ENCODE data around the gene CASP9. TPM values are rescaled to one million over a fixed set of nuclear protein-coding genes. Genes with fewer than 3 reads are reported as not detected.
A peak's percentile ranks its signal among the peaks of the same experiment; 100 is the strongest.
"Not testable (repeated sequence)": the region's sequence is repeated elsewhere in the genome, so short reads cannot be mapped to it uniquely, and the experiment has no call there.

The CASP9 gene
- total and polyA plus RNA-seq, 2 of the 13 experiments (the other 11 are each of a cell fraction or from before 2014, with no cell fraction given), result 8.5 to 11.5 TPM

DNA sequence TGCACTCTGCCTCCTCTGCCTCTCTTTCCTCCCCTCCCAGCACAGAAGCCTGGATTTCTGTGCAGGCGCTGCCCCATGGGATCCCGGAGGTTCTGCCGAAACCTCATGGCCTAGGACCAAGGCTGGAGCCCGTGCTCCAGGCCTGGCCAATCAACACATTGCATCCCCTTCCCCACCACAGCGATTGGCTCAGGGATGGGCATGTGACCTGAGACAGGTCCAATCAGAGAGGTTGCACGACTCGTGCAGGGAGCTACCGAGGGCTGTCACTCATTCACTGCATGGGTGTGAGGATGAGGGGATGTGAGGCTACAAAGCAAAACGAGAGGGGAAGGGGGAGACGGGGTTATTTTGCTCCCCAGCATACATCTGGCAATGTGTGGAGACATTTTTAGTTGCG is 51.4 kb downstream of the CASP9 start:
- FAIRE-seq, result no peak
- Histone ChIP-seq H2AFZ (ENCODE audit: low read length) (no peak overlapping the region), H3K4me3 (replicated peaks in 1 of 3; ENCODE audit: insufficient read depth in 1 of 3, low read depth in 2 of 3, low read length in 3 of 3) (no peak overlapping the region), H3K9ac (ENCODE audit: insufficient read depth, low read depth, low read length) (no peak overlapping the region), H3K4me2 (ENCODE audit: low read depth, low read length) (no peak overlapping the region), H3K27ac (ENCODE audit: extremely low read length, insufficient read depth, low read length) (no peak overlapping the region), H3K9me3 (ENCODE audit: low read length) (no peaks in the 10 kb centered on the region), H3K27me3 (ENCODE audit: control insufficient read depth in 1 of 2, insufficient read depth in 2 of 2, low read length in 2 of 2) (peaks cover 0 to 5% of the 10 kb centered on the region in 2 experiments; a peak in 2 of 5 replicates), H3K79me2 (ENCODE audit: insufficient read depth, low read length) (no peaks in the 10 kb centered on the region), H4K20me1 (ENCODE audit: insufficient read depth, low read length) (no peaks in the 10 kb centered on the region), H3K4me1 (ENCODE audit: insufficient read depth, low read length) (no peaks in the 10 kb centered on the region), H3K36me3 (replicated peaks in 1 of 2; ENCODE audit: control insufficient read depth in 1 of 2, insufficient read depth in 2 of 2, low read length in 2 of 2) (no peaks in the 10 kb centered on the region)
- ATAC-seq, result peak; percentile 36; the same call in 2 of the 3 replicates
- in situ Hi-C loops (cut with HindIII; ENCODE audit: extremely low pct_ligation_motif_present, low pct_unique_long_range_greater_than_20kb), result no loop called here
- intact Hi-C loops (cut with micrococcal nuclease; ENCODE audit: unreplicated experiment), result no loop called here
- no TSS peak for BruUV-seq (replicated peaks)
- ChIA-PET CTCF (ENCODE audit: low intra/inter-chr PET ratio, low total read pairs) (no interaction called here), POLR2A (no interaction called here)
- DNase-seq (ENCODE audit: low spot score), result no peak
- TF ChIP-seq CBFB (CRISPR knock-in tag; IDR thresholded peaks at IDR 0.05) (no peak), NONO (IDR thresholded peaks at IDR 0.05) (no peak), NONO (CRISPR knock-in tag; conservative IDR thresholded peaks at IDR 0.05) (no peak), NFYB (CRISPR knock-in tag; IDR thresholded peaks at IDR 0.05) (peak; percentile 77), ZNF441 (CRISPR knock-in tag; IDR thresholded peaks at IDR 0.05; ENCODE audit: borderline replicate concordance) (no peak), MZF1 (CRISPR knock-in tag; IDR thresholded peaks at IDR 0.05; ENCODE audit: borderline replicate concordance) (no peak), NFYC (CRISPR knock-in tag; IDR thresholded peaks at IDR 0.05) (peak; percentile 79), USF2 (IDR thresholded peaks at IDR 0.05; ENCODE audit: low read depth, low read length) (peak; percentile 27; the same call in 1 of the 2 replicates), USF2 (CRISPR knock-in tag; IDR thresholded peaks at IDR 0.05; ENCODE audit: borderline replicate concordance) (peak; percentile 67; the same call in 1 of the 2 replicates)
- TF ChIP-seq, protein P1, sequence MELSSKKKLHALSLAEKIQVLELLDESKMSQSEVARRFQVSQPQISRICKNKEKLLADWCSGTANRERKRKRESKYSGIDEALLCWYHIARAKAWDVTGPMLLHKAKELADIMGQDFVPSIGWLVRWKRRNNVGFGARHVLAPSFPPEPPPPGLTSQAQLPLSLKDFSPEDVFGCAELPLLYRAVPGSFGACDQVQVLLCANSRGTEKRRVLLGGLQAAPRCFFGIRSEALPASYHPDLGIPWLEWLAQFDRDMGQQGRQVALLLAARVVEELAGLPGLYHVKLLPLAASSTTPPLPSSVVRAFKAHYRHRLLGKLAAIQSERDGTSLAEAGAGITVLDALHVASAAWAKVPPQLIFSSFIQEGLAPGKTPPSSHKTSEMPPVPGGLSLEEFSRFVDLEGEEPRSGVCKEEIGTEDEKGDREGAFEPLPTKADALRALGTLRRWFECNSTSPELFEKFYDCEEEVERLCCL (CRISPR knock-in tag; IDR thresholded peaks at IDR 0.05; ENCODE audit: borderline replicate concordance), result no peak
- TF ChIP-seq, protein P2, sequence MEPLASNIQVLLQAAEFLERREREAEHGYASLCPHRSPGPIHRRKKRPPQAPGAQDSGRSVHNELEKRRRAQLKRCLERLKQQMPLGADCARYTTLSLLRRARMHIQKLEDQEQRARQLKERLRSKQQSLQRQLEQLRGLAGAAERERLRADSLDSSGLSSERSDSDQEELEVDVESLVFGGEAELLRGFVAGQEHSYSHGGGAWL (CRISPR knock-in tag; IDR thresholded peaks at IDR 0.05), result no peak
- WGBS (ENCODE audit: low lambda C conversion rate), result 46% methylated on average over 10 of the region's 11 CpGs

- POLR2A ChIA-PET; ATAC-seq; H3K9me3 ChIP-seq (ENCODE audit: low read length); H4K20me1 ChIP-seq (ENCODE audit: insufficient read depth, low read length); intact Hi-C loops (cut with micrococcal nuclease; ENCODE audit: unreplicated experiment); CTCF ChIA-PET (ENCODE audit: low intra/inter-chr PET ratio, low total read pairs); FAIRE-seq; H3K4me2 ChIP-seq (ENCODE audit: low read depth, low read length); in situ Hi-C loops (cut with HindIII; ENCODE audit: extremely low pct_ligation_motif_present, low pct_unique_long_range_greater_than_20kb); H3K79me2 ChIP-seq (ENCODE audit: insufficient read depth, low read length); H3K9ac ChIP-seq (ENCODE audit: insufficient read depth, low read depth, low read length); H3K27me3 ChIP-seq (ENCODE audit: control insufficient read depth in 1 of 2, insufficient read depth in 2 of 2, low read length in 2 of 2); BruUV-seq (replicated peaks); H3K36me3 ChIP-seq (replicated peaks in 1 of 2; ENCODE audit: control insufficient read depth in 1 of 2, insufficient read depth in 2 of 2, low read length in 2 of 2); H3K4me1 ChIP-seq (ENCODE audit: insufficient read depth, low read length); H3K27ac ChIP-seq (ENCODE audit: extremely low read length, insufficient read depth, low read length); H2AFZ ChIP-seq (ENCODE audit: low read length); H3K4me3 ChIP-seq (replicated peaks in 1 of 3; ENCODE audit: insufficient read depth in 1 of 3, low read depth in 2 of 3, low read length in 3 of 3); DNase-seq (ENCODE audit: low spot score): not testable (repeated sequence)
- WGBS (ENCODE audit: low lambda C conversion rate), result 43% methylated on average over 6 of the region's 6 CpGs
Observed at GRCh38 chr1:15471723-15472122, 52.3 kb downstream of the CASP9 start.

Data from HepG2 (cell line).